PC-9 (cell line): ENCODE data around the gene ABCB10. TPM values are rescaled to one million over a fixed set of nuclear protein-coding genes. Genes with fewer than 3 reads are reported as not detected.
A peak's percentile ranks its signal among the peaks of the same experiment; 100 is the strongest.

Experiments used
- Bru-seq: library from RNA; stranded (reverse); fragments of 400-500 nt; gene quantifications from one replicate; lab custom pipeline; 2021; lab: Mats Ljungman, UMichigan
- BruChase-seq, 2 experiments: library from RNA; stranded (reverse); fragments of 400-500 nt; gene quantifications; one replicate each; lab custom pipeline; 2021; lab: Mats Ljungman, UMichigan
- BruUV-seq: library from RNA; stranded (reverse); fragments of 400-500 nt; replicated peaks from 2 replicates; lab custom pipeline; 2021; lab: Mats Ljungman, UMichigan
- CTCF ChIA-PET: fragments of 300-600 bp; sonication (Branson Sonifier 250); formaldehyde crosslinking; loops from one replicate; lab custom pipeline; 2022; ENCODE audit warnings: antibody characterized with exemption; lab: Charles Lee
- POLR2A ChIA-PET: fragments of 300-600 bp; sonication (Branson Sonifier 250); formaldehyde crosslinking; loops from one replicate; lab custom pipeline; 2022; ENCODE audit warnings: antibody characterized with exemption; ENCODE audit not compliant: unreplicated experiment; lab: Charles Lee
- DNase-seq, 2 experiments: peaks; one replicate each; pipeline versions ENCODE4 v3.0.0 to v3.0.0-alpha.2; 2015 to 2022; ENCODE audit warnings: mixed read lengths in 1 of 2
- H2AFZ ChIP-seq: fragments of 200-600 bp; sonication (generic); 2 replicates; pipeline ENCODE4 v1.8.1; 2017; ENCODE audit warnings: antibody characterized with exemption
- H3F3A ChIP-seq: fragments of 200-600 bp; sonication (generic); 2 replicates; pipeline ENCODE4 v1.8.1; 2017; ENCODE audit warnings: antibody characterized with exemption, mild to moderate bottlenecking, low read depth; ENCODE audit not compliant: insufficient read depth
- H3K27ac ChIP-seq: fragments of 200-600 bp; sonication (generic); 2 replicates; pipeline ENCODE4 v1.6.1; 2016; ENCODE audit warnings: mixed run types
- H3K27me3 ChIP-seq: fragments of 200-600 bp; sonication (generic); 2 replicates; pipeline ENCODE4 v1.6.1; 2016; ENCODE audit warnings: low read depth, mixed run types; ENCODE audit not compliant: insufficient read depth
- H3K36me3 ChIP-seq: fragments of 200-600 bp; sonication (generic); 2 replicates; pipeline ENCODE4 v1.6.1; 2016; ENCODE audit warnings: low read depth, mixed run types
- H3K4me1 ChIP-seq: fragments of 200-600 bp; sonication (generic); replicated peaks from 2 replicates; pipeline ENCODE4 v1.6.1; 2016; ENCODE audit warnings: mixed run types; ENCODE audit not compliant: insufficient read depth
- H3K4me2 ChIP-seq: fragments of 200-600 bp; sonication (generic); 2 replicates; pipeline ENCODE4 v1.6.1; 2017; ENCODE audit warnings: mixed run types
- H3K4me3 ChIP-seq: fragments of 200-600 bp; sonication (generic); 2 replicates; pipeline ENCODE4 v1.6.1; 2016; ENCODE audit warnings: mixed run types
- H3K79me2 ChIP-seq: fragments of 200-600 bp; sonication (generic); 2 replicates; pipeline ENCODE4 v1.6.1; 2017; ENCODE audit warnings: low read depth, mixed run types
- H3K9me2 ChIP-seq: fragments of 200-600 bp; sonication (generic); 2 replicates; pipeline ENCODE4 v1.8.1; 2017; ENCODE audit warnings: mild to moderate bottlenecking; ENCODE audit not compliant: insufficient read depth
- H3K9me3 ChIP-seq: fragments of 200-600 bp; sonication (generic); 2 replicates; pipeline ENCODE4 v1.8.1; 2016; ENCODE audit warnings: low read depth; ENCODE audit not compliant: insufficient read depth
- H4K20me1 ChIP-seq: fragments of 200-600 bp; sonication (generic); 2 replicates; pipeline ENCODE4 v1.8.1; 2017; ENCODE audit not compliant: insufficient read depth
- CTCF ChIP-seq: fragments of 200-600 bp; sonication (generic); conservative IDR thresholded peaks from 2 replicates; pipeline ENCODE4 v1.6.1; 2017; ENCODE audit warnings: mixed run types, antibody characterized with exemption, mild to moderate bottlenecking, moderate library complexity
- EZH2 ChIP-seq: fragments of 200-600 bp; sonication (generic); IDR thresholded peaks from 2 replicates; pipeline ENCODE4 v1.8.0; 2017; ENCODE audit warnings: antibody characterized with exemption, low read depth
- intact Hi-C: fragments of 100-400 bp; cut with micrococcal nuclease; formaldehyde crosslinking; loops from one replicate; pipeline ENCODE4 v1.10.0; 2022; ENCODE audit not compliant: unreplicated experiment
- long read RNA-seq: library from polyadenylated mRNA; stranded (forward); transcript quantifications from one replicate; pipeline ENCODE4 v2.0.0, GENCODE V29; 2022
- total RNA-seq: library from RNA; stranded (reverse); gene quantifications from 2 replicates; pipeline ENCODE4 v1.2.3, GENCODE V29; 2021

Gene ABCB10
- total RNA-seq (9.4 and 12.1 TPM in 2 replicates), Bru-seq, nascent RNA (percentile 58 among the genes with signal in this experiment), BruChase-seq, experiment 1, labeled RNA remaining after a 2-hour chase (percentile 57 among the genes with signal in this experiment), BruChase-seq, experiment 2, labeled RNA remaining after a 6-hour chase (percentile 66 among the genes with signal in this experiment)
- long read RNA-seq, transcript ABCB10-201 (13 exons, 3,857 nt), result major isoform, 27 of 30 reads
- long read RNA-seq, partial matches to known transcripts, result 1 of 30 reads
- long read RNA-seq, other reads (novel, unspliced or antisense), result 2 of 30 reads

- H3K27ac ChIP-seq, result no peak within 1 kb of the TSS
- ChIA-PET CTCF (no interaction called here), POLR2A (interaction anchor here (0.7 to 0.9 kb wide), 3 partner anchors 24 to 72 kb away, joined by 4 to 18 read pairs (median 7); partner anchors contain the start of genes TAF5L and URB2)
- H3K9me2 ChIP-seq, result no peaks in the 10 kb centered on the region
- TF ChIP-seq EZH2 (no peak), CTCF (peak; percentile 73)
- peaks cover 10% of the 10 kb centered on the region; the same call in 1 of the 2 replicates for H3K4me1 ChIP-seq
- H2AFZ ChIP-seq, result peak within 1 kb of the TSS; percentile 97
- H3K4me2 ChIP-seq, result peak within 1 kb of the TSS; percentile 80
- H3K79me2 ChIP-seq, result 0 out of 2 replicates have a peak, but pooled peaks cover 6% of the 10 kb centered on the region
- H3K4me3 ChIP-seq, result peak within 1 kb of the TSS; percentile 70
- H4K20me1 ChIP-seq, result no peaks in the 10 kb centered on the region
- H3K36me3 ChIP-seq, result no peaks in the 10 kb centered on the region
- DNase-seq, result peak; percentile 90 to 97
- H3F3A ChIP-seq, result 0 out of 2 replicates have a peak, but pooled peaks cover 2% of the 10 kb centered on the region
- no peaks in the 10 kb centered on the region for H3K9me3 ChIP-seq
- BruUV-seq, result no TSS peak
- H3K27me3 ChIP-seq, result no peaks in the 10 kb centered on the region
- intact Hi-C loops, result loop anchor here (1.0 to 5.0 kb wide), 2 partner anchors 51 to 68 kb away; partner anchors contain the start of genes NUP133, TAF5L and URB2
Measured at GRCh38 chr1:229558460-229559335, at the start of gene ABCB10. TSS of gene ABCB10 (minus strand) at chr1:229558707. CDS start at chr1:229558652, 55 bp downstream.

DNA sequence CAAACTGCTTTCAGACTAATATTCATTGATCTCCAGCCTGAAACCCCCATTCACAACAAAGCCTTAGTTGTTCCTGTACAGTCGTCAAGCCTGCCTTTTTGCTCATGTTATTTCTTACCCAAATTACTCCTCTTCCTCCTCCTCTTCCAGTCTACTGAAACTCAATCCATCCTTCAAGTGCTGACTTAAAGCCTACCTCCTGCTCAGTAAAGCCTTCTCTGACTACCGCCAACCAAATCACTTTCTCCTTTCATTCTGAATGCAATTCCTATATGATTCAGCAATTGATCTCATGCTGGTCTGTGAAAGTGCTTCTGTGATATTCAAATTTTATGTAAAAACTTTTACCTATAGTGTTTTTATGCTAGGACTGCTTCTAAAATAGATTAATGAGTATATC is 48.9 kb upstream of the ABCB10 start:
- CTCF ChIA-PET, result no interaction called here
- H4K20me1 ChIP-seq, result no peaks in the 10 kb centered on the region
- DNase-seq, result no peak
- TF ChIP-seq EZH2, result no peak
- no peak for TF ChIP-seq CTCF
- no peak overlapping the region for H3K4me2 ChIP-seq
- POLR2A ChIA-PET, result no interaction called here
- no peaks in the 10 kb centered on the region for H3F3A ChIP-seq
- H3K79me2 ChIP-seq, result no peaks in the 10 kb centered on the region
- no peaks in the 10 kb centered on the region for H3K9me3 ChIP-seq
- H2AFZ ChIP-seq, result no peak overlapping the region
- no TSS peak for BruUV-seq
- H3K9me2 ChIP-seq, result no peaks in the 10 kb centered on the region
- H3K4me1 ChIP-seq, result no peaks in the 10 kb centered on the region
- intact Hi-C loops, result no loop called here
- H3K4me3 ChIP-seq, result no peak overlapping the region
- H3K27ac ChIP-seq, result no peak overlapping the region
- peaks cover 15% of the 10 kb centered on the region for H3K36me3 ChIP-seq
- no peaks in the 10 kb centered on the region for H3K27me3 ChIP-seq

DNA sequence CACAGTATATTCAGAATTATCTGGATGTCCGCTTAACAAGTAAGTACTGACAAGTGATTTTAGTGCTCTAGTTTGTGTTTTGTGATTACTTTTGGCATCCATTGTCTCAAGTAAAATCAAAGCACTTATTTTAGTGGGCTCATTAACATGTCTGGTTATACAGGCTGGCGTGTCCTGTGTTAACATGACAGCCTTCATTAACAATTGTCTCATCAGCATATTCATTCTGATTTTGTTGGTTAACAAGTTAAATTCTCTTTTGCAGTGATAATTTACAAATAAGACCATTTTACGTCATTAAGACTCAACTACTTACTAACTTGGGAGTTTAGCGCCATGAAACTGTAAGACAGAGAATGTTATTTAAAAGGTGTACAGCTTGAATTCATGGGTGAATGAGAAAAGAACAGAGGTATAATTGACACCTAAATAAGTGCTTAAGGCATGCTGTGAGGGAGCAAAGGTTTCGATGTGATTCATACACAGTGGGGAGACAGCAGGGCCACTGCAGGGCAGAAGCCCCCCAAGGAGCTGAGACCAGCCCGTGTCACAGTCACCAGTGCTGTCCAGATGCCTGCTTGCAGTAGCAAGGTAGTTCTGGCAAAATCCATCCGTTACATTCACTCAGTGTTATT is 45.0 kb upstream of the ABCB10 start:
- peaks cover 4% of the 10 kb centered on the region for H3K36me3 ChIP-seq
- no peak for DNase-seq
- BruUV-seq, result no TSS peak
- H3K9me3 ChIP-seq, result no peaks in the 10 kb centered on the region
- CTCF ChIA-PET, result no interaction called here
- intact Hi-C loops, result no loop called here
- no peaks in the 10 kb centered on the region for H3K4me1 ChIP-seq
- H3F3A ChIP-seq, result no peaks in the 10 kb centered on the region
- H2AFZ ChIP-seq, result no peak overlapping the region
- H3K27ac ChIP-seq, result no peak overlapping the region
- no peaks in the 10 kb centered on the region for H3K79me2 ChIP-seq
- TF ChIP-seq CTCF (no peak), EZH2 (no peak)
- H3K4me3 ChIP-seq, result no peak overlapping the region
- no peaks in the 10 kb centered on the region; the same call in 1 of the 2 replicates for H3K9me2 ChIP-seq
- POLR2A ChIA-PET, result no interaction called here
- no peaks in the 10 kb centered on the region for H3K27me3 ChIP-seq
- H4K20me1 ChIP-seq, result no peaks in the 10 kb centered on the region
- H3K4me2 ChIP-seq, result no peak overlapping the region
